ENCODE measurements around the gene DCLK2. TPM values are rescaled to one million over a fixed set of nuclear protein-coding genes. Genes with fewer than 3 reads are reported as not detected.

DCLK2 gene
- total RNA-seq, 2 donors from 2014 or later = 3.1 to 3.9 TPM

DNA sequence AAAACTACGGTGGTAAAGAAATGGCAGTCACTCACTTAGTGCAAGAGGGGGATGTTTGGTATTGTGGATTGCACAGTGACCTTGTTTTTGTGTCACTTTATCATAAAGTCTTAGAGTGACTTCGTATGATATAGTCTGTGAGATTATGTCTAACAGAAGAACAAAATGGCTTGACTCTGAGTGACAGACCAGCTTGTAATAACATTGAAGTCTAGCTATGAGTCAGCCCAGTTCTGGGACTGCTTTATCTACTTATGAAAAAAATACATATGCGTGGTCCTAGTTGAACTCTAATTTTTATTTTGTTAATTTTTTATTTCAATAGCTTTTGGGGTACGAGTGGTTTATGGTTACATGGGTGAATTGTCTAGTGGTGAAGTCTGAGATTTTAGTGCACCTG is 20.0 kb downstream of the DCLK2 start:
- no peaks in the 10 kb centered on the region for H3K9me3 ChIP-seq
- TF ChIP-seq, protein P1, sequence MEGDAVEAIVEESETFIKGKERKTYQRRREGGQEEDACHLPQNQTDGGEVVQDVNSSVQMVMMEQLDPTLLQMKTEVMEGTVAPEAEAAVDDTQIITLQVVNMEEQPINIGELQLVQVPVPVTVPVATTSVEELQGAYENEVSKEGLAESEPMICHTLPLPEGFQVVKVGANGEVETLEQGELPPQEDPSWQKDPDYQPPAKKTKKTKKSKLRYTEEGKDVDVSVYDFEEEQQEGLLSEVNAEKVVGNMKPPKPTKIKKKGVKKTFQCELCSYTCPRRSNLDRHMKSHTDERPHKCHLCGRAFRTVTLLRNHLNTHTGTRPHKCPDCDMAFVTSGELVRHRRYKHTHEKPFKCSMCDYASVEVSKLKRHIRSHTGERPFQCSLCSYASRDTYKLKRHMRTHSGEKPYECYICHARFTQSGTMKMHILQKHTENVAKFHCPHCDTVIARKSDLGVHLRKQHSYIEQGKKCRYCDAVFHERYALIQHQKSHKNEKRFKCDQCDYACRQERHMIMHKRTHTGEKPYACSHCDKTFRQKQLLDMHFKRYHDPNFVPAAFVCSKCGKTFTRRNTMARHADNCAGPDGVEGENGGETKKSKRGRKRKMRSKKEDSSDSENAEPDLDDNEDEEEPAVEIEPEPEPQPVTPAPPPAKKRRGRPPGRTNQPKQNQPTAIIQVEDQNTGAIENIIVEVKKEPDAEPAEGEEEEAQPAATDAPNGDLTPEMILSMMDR (IDR thresholded peaks at IDR 0.05) = no peak
- H3K27me3 ChIP-seq = no peaks in the 10 kb centered on the region
- no peak overlapping the region for H3K4me3 ChIP-seq
- intact Hi-C loops (cut with DNase I) = no loop called here
- DNase-seq = no peak
- no peak overlapping the region for H3K27ac ChIP-seq
- H3K36me3 ChIP-seq = no peaks in the 10 kb centered on the region
- H3K4me1 ChIP-seq = no peaks in the 10 kb centered on the region
- no peak overlapping the region for H3K9ac ChIP-seq (ENCODE audit: low read depth in 2 of 2, low read length in 2 of 2)

DNA sequence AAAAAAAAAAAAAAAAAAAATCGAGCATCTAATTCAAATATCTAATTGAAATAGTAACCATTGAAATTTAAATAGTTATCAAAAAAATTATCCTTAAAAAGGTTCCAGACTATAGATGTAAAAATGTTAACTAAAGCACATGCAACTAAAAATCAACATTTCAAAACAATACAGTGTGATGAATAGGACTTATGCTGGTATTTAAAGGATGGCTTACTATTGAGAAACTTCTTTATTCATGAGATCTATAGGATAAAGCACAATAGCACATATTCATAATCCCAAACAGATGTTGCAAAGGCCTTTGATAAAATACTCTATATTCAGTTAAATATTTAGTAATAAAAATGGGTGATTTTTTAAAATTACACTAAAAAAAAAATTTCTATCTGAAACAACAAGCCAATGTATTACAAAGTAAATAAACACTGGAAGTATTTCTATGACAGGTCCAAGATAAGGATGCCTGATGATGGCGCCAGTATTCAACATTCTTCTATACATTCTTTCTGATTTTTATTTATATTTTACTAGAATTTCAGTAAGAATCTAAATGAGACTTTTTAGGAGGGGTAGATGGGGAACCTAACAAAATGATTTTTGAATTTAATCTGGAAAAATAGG is 26.3 kb downstream of the DCLK2 start:
- no peaks in the 10 kb centered on the region for H3K36me3 ChIP-seq
- DNase-seq = no peak
- TF ChIP-seq, protein P1 (IDR thresholded peaks at IDR 0.05) = no peak
- H3K27ac ChIP-seq = no peak overlapping the region
- no peaks in the 10 kb centered on the region for H3K4me1 ChIP-seq
- no peaks in the 10 kb centered on the region for H3K9me3 ChIP-seq
- H3K27me3 ChIP-seq = no peaks in the 10 kb centered on the region
- H3K4me3 ChIP-seq = no peak overlapping the region
- intact Hi-C loops (cut with DNase I) = no loop called here
- H3K9ac ChIP-seq (ENCODE audit: low read depth in 2 of 2, low read length in 2 of 2) = no peak overlapping the region

DNA sequence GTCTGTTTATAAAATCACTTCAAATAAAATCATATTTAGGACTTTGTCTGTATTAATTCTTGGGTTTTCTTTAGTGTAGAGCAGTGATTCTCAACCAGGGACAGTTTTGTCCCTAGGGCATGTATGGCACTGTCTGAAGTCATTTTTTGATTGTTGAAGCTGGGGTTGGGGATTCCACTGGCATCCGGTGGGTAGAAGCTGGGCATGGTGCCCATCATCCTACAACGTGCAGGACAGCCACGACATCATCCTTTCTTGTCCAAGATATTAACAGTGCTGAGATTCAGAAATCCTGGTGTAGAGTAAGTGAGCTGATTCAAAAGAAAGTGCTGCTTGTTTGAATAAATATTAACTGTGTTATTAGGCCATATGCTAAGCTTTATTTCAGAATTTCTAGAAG is 28.6 kb downstream of the DCLK2 start:
- no peaks in the 10 kb centered on the region for H3K9me3 ChIP-seq
- no peak for DNase-seq
- no peaks in the 10 kb centered on the region for H3K36me3 ChIP-seq
- H3K9ac ChIP-seq (ENCODE audit: low read depth in 2 of 2, low read length in 2 of 2) = no peak overlapping the region
- H3K27ac ChIP-seq = no peak overlapping the region
- TF ChIP-seq, protein P1 (IDR thresholded peaks at IDR 0.05) = no peak
- intact Hi-C loops (cut with DNase I) = no loop called here
- H3K27me3 ChIP-seq = no peaks in the 10 kb centered on the region
- H3K4me1 ChIP-seq = no peaks in the 10 kb centered on the region
- H3K4me3 ChIP-seq = no peak overlapping the region

DNA sequence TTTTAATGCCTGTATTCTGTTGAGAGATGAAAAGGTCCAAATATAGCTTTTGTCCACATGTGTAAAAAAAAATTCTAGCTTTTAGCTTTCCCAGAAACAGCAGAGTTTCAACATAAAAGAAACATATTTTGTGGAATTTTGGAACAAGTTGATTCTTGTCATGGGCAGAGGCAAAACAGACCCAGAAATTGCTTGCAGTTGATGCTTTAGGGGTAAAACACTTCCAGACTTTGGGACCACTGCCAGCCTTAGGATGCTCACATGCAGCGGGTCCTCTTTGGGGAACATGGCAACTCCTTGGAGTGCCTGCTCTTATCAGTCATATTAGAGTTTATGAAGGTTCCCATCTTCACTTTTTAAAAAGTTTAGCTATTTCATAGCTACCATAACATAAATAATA is 30.4 kb downstream of the DCLK2 start:
- TF ChIP-seq, protein P1 (IDR thresholded peaks at IDR 0.05) = no peak

DNA sequence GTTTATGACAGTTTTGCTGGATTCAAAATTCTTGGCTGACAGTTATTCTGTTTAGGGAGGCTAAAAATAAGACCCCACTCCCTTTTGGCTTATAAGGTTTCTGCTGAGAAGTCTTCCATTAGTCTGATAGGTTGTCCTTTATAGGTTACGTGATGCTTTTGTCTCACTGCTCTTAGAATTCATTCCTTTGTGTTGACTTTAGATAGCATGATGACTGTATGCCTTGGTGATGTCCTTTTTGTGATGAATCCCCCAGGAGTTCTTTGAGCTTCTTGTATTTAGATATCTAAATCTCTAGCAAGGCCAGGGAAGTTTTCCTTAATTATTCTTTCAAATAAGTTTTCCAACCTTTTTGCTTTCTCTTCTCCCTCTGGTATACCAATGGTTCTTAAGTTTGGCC is 36.4 kb downstream of the DCLK2 start:
- no peaks in the 10 kb centered on the region for H3K36me3 ChIP-seq
- no peak overlapping the region for H3K9ac ChIP-seq (ENCODE audit: low read depth in 2 of 2, low read length in 2 of 2)
- H3K4me1 ChIP-seq = no peaks in the 10 kb centered on the region
- H3K27me3 ChIP-seq = no peaks in the 10 kb centered on the region
- H3K4me3 ChIP-seq = no peak overlapping the region
- no peak overlapping the region for H3K27ac ChIP-seq
- no peaks in the 10 kb centered on the region for H3K9me3 ChIP-seq
- no peak for DNase-seq
- intact Hi-C loops (cut with DNase I) = no loop called here
- TF ChIP-seq, protein P1 (IDR thresholded peaks at IDR 0.05) = no peak

More for the DNA sequence above, 30.4 kb downstream of the DCLK2 start:
- H3K36me3 ChIP-seq = no peaks in the 10 kb centered on the region
- no peak for DNase-seq
- no peaks in the 10 kb centered on the region for H3K9me3 ChIP-seq
- no peaks in the 10 kb centered on the region for H3K27me3 ChIP-seq
- H3K4me1 ChIP-seq = no peaks in the 10 kb centered on the region
- no peak overlapping the region for H3K9ac ChIP-seq (ENCODE audit: low read depth in 2 of 2, low read length in 2 of 2)
- no peak overlapping the region for H3K27ac ChIP-seq
- intact Hi-C loops (cut with DNase I) = no loop called here
- H3K4me3 ChIP-seq = no peak overlapping the region

Data from colonic mucosa (tissue), 4 donors.